ENCODE measurements around the gene MAGI1. TPM values are rescaled to one million over a fixed set of nuclear protein-coding genes. Genes with fewer than 3 reads are reported as not detected.

The MAGI1 gene
- total RNA-seq, 2 experiments from 2014 or later = 0.29 to 4.3 TPM

DNA sequence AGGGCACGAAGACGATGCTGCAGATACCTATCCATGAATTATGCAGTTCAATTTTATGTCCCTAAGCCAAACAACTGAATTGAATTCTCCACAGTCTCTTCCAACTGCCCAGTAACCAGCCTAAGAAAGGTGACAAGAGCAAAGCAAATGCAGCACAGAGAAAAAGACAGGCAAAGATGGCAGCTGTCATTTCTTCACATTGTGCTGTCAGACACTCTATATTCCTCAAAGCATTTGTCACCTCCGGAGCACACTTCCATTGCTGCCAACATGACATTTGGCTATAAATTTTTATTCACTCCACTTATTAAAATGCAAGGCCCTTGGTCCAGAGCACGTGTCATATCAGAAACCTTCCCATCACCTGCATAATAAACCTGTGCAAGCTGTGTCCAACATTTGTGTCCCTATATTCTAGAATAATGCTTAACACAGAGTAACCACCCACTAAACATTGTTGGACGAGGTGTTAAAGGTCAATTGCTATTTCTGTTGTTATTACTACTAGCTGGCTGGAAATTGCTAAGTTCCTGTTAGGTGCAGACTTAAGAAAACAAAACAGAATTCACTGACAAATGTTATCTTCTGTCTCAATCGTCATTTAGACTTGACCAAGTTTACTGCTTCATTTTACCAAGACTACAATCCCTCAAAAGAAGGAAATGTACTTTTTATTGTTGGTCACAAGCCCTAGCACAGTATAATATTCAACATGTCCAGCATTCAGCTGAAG is 89.7 kb downstream of the MAGI1 start:
- no peak overlapping the region for H3K27ac Mint-ChIP-seq
- no peak overlapping the region for H3K4me3 Mint-ChIP-seq
- H3K9me3 Mint-ChIP-seq (ENCODE audit: low read depth) = no peaks in the 10 kb centered on the region
- no peaks in the 10 kb centered on the region for H3K4me1 Mint-ChIP-seq
- no peaks in the 10 kb centered on the region for H3K36me3 Mint-ChIP-seq
- DNase-seq = no peak
- peaks cover 4% of the 10 kb centered on the region for H3K27me3 Mint-ChIP-seq
- CTCF ChIA-PET = no interaction called here
- ATAC-seq = no peak

DNA sequence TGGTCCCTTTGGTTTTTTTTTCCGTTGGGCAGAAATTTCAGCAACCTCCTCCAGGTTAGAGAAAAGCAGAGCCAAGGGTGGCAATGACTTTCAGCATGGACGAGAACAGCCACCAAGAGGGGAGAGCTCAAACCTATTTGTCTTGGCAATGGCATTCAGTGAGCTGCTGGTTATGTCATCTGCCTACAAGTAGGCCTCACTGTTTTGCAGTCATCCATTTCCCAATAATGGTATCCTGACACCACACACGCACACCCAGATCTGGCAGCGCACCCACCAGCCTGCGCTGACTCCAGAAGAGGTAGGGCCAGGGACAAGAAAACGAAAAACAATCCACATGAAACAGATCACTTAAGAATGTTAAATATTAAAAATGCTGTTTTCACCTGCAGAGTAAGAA is 92.3 kb downstream of the MAGI1 start:
- Mint-ChIP-seq H3K36me3 (no peaks in the 10 kb centered on the region), H3K27me3 (peaks cover 4% of the 10 kb centered on the region), H3K27ac (no peak overlapping the region), H3K4me3 (no peak overlapping the region), H3K4me1 (no peaks in the 10 kb centered on the region), H3K9me3 (ENCODE audit: low read depth) (no peaks in the 10 kb centered on the region)
- ATAC-seq (no peak), DNase-seq (no peak)
- CTCF ChIA-PET = no interaction called here

DNA sequence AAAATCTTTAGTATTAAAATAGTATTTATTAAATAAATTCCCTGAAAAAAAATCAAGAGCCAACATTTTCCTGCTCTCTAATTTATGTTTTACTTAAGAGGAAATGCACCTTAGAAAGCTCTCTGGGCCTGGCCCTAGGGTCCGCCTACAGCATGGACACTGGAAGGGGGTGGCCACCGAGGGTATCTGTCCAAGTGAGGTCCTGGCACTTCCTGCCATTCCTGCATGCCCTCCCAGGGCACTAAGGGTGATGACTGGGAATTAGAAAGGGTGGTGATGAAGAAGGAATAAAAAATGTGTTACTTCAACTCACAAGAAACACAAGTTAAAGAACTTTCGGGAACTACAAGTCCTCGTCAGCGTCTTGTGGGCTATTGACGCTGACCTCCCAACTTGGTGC is 92.8 kb downstream of the MAGI1 start:
- no peak for DNase-seq
- CTCF ChIA-PET = no interaction called here
- ATAC-seq = no peak
- H3K27me3 Mint-ChIP-seq = peaks cover 4% of the 10 kb centered on the region
- no peaks in the 10 kb centered on the region for H3K9me3 Mint-ChIP-seq (ENCODE audit: low read depth)
- no peaks in the 10 kb centered on the region for H3K4me1 Mint-ChIP-seq
- H3K27ac Mint-ChIP-seq = no peak overlapping the region
- H3K36me3 Mint-ChIP-seq = no peaks in the 10 kb centered on the region
- no peak overlapping the region for H3K4me3 Mint-ChIP-seq

DNA sequence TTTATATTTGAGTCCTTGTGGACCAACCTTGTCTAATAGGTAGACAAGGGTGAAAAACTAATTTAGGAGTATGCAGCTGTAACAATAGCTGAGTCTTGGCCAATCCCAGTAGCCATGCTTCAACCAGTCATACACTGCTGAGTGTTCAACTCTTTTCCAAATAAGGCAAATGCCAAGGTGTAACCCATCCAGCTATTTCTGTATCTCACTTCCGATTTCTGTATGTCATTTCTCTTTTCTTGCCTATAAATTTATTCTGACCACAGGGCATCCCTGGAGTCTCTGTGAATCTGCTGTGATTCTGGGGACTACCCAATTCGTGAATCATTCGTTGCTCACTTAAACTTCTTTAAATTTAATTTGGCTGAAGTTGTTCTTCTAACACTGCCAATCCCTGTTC is 93.2 kb downstream of the MAGI1 start:
- CTCF ChIA-PET = no interaction called here
- DNase-seq = no peak
- Mint-ChIP-seq H3K27me3 (peaks cover 7% of the 10 kb centered on the region), H3K4me1 (no peaks in the 10 kb centered on the region), H3K4me3 (no peak overlapping the region), H3K9me3 (ENCODE audit: low read depth) (no peaks in the 10 kb centered on the region), H3K27ac (no peak overlapping the region), H3K36me3 (no peaks in the 10 kb centered on the region)
- ATAC-seq = no peak

DNA sequence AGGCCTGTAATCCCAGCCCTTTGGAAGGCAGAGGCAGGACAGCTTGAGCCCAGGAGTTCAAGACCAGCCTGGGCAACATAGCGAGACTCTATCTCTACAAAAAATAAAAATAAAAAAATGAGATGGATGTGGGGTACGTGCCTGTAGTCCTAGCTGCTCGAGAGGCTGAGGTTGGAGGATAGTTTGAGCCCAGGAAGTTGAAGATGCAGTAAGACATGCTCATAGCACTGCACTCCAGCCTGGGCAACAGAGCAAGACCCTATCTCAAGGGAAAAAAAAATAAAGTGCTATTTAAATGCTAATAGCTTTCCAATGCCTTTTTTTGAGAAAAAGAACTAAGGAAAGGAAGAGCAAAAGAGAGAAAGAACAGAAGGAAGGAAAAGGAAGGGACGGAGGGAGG is 94.5 kb downstream of the MAGI1 start:
- Mint-ChIP-seq H3K4me1 (no peaks in the 10 kb centered on the region), H3K4me3 (no peak overlapping the region), H3K27ac (no peak overlapping the region), H3K9me3 (ENCODE audit: low read depth) (no peaks in the 10 kb centered on the region), H3K36me3 (no peaks in the 10 kb centered on the region), H3K27me3 (peaks cover 8% of the 10 kb centered on the region)
- CTCF ChIA-PET = no interaction called here
- no peak for ATAC-seq
- DNase-seq = no peak

DNA sequence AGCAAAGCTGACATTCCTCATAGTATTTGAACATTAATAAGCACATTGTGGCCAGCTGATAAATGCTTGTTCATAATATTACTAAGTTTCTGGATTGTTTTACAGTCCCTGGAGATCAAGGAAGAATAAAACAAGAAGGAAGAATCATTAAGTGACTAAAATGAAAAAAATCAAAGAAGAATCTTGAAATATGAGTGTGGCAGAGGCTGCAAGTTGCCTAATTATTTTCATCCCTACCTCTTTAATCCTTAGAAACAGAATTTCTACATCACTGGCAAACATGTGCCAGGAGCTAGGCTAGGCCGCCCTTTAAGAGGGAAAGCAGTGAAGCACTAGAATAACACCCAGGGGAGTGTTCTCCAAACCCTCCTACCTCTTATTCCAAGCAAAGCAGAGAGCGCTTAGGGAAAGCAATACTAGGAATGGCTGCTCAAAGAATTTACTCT is 98.9 kb downstream of the MAGI1 start:
- ATAC-seq (no peak), DNase-seq (no peak)
- peaks cover 4% of the 10 kb centered on the region for H3K27me3 Mint-ChIP-seq
- no peak overlapping the region for H3K4me3 Mint-ChIP-seq
- H3K9me3 Mint-ChIP-seq (ENCODE audit: low read depth) = no peaks in the 10 kb centered on the region
- CTCF ChIA-PET = interaction anchor here (0.5 to 0.6 kb wide), 2 partner anchors 10 to 41 kb away, joined by 3 read pairs; no protein-coding TSS in a partner anchor
- H3K36me3 Mint-ChIP-seq = no peaks in the 10 kb centered on the region
- H3K4me1 Mint-ChIP-seq = peaks cover 16% of the 10 kb centered on the region
- no peak overlapping the region for H3K27ac Mint-ChIP-seq

DNA sequence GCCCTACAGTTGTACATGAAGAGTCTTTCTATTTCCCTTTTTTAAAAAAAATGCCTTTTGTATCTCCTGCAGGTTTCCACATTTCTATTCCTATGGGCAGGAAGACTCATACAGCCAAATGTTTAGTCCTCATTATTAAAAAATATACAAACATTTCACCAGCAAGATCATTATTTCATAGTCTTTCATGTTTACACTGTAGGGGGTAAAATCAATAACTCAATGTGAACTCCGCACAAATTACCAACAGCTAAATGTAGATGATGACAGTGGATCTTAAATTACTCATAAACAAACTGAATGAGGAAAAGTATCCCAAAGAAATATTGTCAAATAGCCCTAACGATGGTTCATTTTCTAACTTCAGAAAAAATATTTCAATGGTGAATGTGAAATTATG is 99.5 kb downstream of the MAGI1 start:
- Mint-ChIP-seq H3K9me3 (ENCODE audit: low read depth) (no peaks in the 10 kb centered on the region), H3K27me3 (peaks cover 4% of the 10 kb centered on the region), H3K27ac (no peak overlapping the region), H3K36me3 (no peaks in the 10 kb centered on the region), H3K4me3 (no peak overlapping the region), H3K4me1 (peaks cover 16% of the 10 kb centered on the region)
- no peak for DNase-seq
- no peak for ATAC-seq
- CTCF ChIA-PET = no interaction called here

DNA sequence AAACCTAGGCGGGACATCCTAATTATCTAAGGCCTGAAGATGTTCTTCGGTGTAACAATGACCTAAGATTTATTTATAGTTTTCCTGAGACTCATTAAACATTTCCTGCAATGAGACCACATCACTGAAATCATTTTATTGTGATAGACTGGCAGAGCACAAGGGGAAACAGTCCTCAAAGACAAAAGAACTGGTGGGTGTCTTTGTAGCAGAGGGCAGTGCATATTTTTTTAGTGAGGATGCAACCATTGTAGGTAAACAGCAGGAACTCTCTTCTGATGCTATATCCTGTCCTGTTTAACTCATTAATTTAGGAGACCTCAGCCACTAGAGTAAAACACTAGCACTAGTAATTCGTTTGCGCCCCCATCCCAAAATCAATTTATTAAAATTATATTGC is 100.0 kb downstream of the MAGI1 start:
- Mint-ChIP-seq H3K27me3 (peaks cover 4% of the 10 kb centered on the region), H3K27ac (no peak overlapping the region), H3K36me3 (no peaks in the 10 kb centered on the region), H3K4me3 (no peak overlapping the region), H3K9me3 (ENCODE audit: low read depth) (no peaks in the 10 kb centered on the region), H3K4me1 (peaks cover 16% of the 10 kb centered on the region)
- CTCF ChIA-PET = no interaction called here
- DNase-seq (no peak), ATAC-seq (no peak)

DNA sequence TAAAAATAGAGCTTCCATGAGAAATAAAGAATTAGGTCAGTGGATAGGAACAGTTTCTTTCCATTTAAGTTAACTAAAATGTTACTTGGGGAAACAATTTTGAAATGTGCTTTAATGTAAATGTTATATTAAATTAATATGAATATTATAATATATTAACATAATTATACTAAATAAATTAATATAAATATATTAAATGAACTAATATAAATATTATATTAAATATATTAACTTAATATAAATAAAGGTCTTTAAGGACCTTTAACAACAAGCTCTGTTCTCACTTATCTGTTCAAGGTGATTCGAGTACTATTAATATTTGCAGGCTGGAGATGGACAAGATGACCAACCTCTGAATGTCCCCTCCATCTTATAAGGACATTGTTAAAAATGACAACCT is 100.6 kb downstream of the MAGI1 start:
- Mint-ChIP-seq H3K27ac (no peak overlapping the region), H3K4me3 (no peak overlapping the region)
- no peak for DNase-seq

DNA sequence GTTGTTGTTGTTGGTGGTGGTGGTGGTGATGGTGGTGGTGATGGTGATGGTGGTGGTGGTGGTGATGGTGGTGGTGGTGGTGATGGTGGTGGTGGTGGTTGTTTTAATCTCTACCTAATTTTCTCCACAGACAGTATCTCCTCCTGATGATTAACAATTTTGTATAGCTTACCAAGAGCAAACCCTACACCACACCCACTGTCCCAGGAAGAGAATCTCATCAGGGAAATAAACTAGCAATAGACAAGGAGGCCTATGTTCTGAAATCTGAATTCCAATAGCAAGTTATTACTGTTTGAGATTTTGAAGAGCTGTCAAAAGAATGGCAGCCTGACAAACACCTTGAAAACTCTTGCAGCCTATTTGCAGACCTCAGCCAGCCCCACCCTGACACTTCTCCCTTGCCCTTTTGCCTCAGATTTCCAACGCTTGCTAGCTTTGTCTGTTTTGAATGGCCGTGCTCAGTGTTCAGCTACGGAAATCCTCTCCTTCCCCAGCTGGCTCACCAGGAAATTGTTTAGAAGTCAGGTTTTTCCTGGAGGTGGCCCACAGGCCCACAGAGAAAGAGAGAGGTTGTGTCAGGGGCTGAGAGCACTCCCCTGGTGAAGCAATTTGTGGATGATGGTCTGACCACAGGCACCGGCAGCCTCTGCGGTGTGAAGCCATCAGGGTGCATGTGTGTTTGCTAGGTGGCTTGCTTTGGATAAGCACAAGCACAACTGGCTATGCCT is 101.6 kb downstream of the MAGI1 start:
- Mint-ChIP-seq H3K27ac (no peak overlapping the region), H3K9me3 (ENCODE audit: low read depth) (no peaks in the 10 kb centered on the region), H3K27me3 (peaks cover 4% of the 10 kb centered on the region), H3K4me1 (peaks cover 16% of the 10 kb centered on the region), H3K36me3 (no peaks in the 10 kb centered on the region), H3K4me3 (no peak overlapping the region)
- CTCF ChIA-PET = no interaction called here
- ATAC-seq (peak; percentile 69), DNase-seq (peak; percentile 70)

More for the DNA sequence above, 100.6 kb downstream of the MAGI1 start:
- ATAC-seq = no peak
- Mint-ChIP-seq H3K4me1 (peaks cover 16% of the 10 kb centered on the region), H3K27me3 (peaks cover 4% of the 10 kb centered on the region), H3K36me3 (no peaks in the 10 kb centered on the region), H3K9me3 (ENCODE audit: low read depth) (no peaks in the 10 kb centered on the region)
- CTCF ChIA-PET = no interaction called here

DNA sequence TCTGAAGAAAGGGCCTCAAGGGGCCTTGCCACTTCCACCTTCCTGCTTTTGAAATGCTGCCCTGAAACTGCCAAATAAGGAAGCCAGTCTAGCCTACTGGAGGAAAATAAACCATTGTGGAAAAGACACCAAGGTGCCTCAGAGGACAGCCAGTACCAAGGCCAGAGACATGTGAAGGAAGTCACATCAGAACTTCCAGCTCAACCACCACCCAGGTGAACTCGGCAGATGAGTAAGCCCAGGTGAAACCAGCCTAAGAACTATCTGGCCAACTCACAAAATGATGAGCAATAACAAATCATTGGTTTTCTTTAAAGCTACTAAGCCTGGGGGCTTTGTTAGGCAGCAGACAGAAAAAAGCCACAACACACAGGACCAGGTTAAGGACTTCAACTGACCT is 103.0 kb downstream of the MAGI1 start:
- no peaks in the 10 kb centered on the region for H3K36me3 Mint-ChIP-seq
- peaks cover 4% of the 10 kb centered on the region for H3K27me3 Mint-ChIP-seq
- peaks cover 16% of the 10 kb centered on the region for H3K4me1 Mint-ChIP-seq
- CTCF ChIA-PET = no interaction called here
- no peaks in the 10 kb centered on the region for H3K9me3 Mint-ChIP-seq (ENCODE audit: low read depth)
- no peak overlapping the region for H3K4me3 Mint-ChIP-seq
- no peak overlapping the region for H3K27ac Mint-ChIP-seq
- ATAC-seq (no peak), DNase-seq (no peak)

DNA sequence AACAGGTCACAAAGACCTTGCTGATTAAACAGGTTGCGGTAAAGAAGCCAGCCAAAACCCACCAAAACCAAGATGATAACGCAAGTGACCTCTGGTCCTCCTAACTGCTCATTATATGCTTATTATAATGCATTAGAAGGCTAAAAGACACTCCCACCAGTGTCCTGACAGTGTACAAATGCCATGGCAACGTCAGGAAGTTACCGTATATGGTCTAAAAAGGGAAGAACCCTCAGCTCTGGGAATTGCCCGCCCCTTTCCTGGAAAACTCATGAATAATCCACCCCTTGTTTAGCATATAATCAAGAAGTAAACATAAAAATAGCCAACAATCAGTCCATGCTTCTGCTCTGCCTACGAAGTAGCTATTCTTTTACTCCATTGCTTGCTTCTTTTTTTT is 108.1 kb downstream of the MAGI1 start:
- Mint-ChIP-seq H3K27ac (no peak overlapping the region), H3K4me3 (no peak overlapping the region), H3K36me3 (no peaks in the 10 kb centered on the region), H3K4me1 (peaks cover 1% of the 10 kb centered on the region), H3K9me3 (ENCODE audit: low read depth) (no peaks in the 10 kb centered on the region), H3K27me3 (no peaks in the 10 kb centered on the region)
- ATAC-seq (no peak), DNase-seq (no peak)
- CTCF ChIA-PET = no interaction called here

DNA sequence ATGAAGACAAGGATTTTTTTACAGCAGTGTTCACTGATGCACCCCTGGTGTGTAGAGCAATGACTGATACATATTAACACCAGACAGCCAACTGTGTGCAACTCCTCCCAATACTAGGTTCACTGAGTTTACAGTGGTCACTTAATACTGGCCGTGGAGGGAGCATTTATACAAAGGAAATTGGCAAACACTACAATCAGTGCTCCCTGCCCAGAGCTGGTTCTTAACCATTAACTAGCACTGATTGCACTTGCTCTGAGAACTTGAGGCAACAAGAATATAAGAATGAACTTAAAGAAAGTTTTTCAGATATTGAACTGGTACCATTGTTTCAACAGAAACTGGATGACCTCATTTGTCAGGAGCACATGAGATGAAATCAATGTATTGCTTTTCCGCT is 110.6 kb downstream of the MAGI1 start:
- CTCF ChIA-PET = no interaction called here
- ATAC-seq (no peak), DNase-seq (no peak)
- H3K4me1 Mint-ChIP-seq = no peaks in the 10 kb centered on the region
- H3K4me3 Mint-ChIP-seq = no peak overlapping the region
- no peak overlapping the region for H3K27ac Mint-ChIP-seq
- H3K9me3 Mint-ChIP-seq (ENCODE audit: low read depth) = no peaks in the 10 kb centered on the region
- H3K36me3 Mint-ChIP-seq = no peaks in the 10 kb centered on the region
- no peaks in the 10 kb centered on the region for H3K27me3 Mint-ChIP-seq

DNA sequence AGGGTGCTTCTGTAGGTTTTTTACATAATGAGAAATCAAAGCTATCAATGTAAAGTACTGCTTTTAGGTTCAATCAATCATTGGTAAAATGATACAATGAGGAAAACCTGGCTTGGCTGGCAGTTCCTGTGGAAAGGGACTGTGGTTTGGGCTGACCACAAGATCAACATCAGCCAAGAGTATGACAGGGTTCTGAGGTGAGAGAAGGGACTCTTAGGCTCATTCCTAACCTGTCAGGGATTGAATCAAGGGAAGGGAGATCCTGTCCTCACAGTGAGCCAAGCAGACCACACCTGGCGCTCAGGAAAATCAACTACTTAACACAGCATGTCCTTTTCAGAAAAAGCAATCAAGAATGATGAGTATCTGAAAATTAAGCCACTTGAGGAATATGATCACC is 111.1 kb downstream of the MAGI1 start:
- H3K9me3 Mint-ChIP-seq (ENCODE audit: low read depth) = no peaks in the 10 kb centered on the region
- no peak for DNase-seq
- H3K36me3 Mint-ChIP-seq = no peaks in the 10 kb centered on the region
- no peak for ATAC-seq
- H3K27ac Mint-ChIP-seq = no peak overlapping the region
- H3K27me3 Mint-ChIP-seq = no peaks in the 10 kb centered on the region
- CTCF ChIA-PET = no interaction called here
- H3K4me1 Mint-ChIP-seq = no peaks in the 10 kb centered on the region
- no peak overlapping the region for H3K4me3 Mint-ChIP-seq
